B cell (primary cell): ENCODE measurements around the gene NDRG3. TPM values are rescaled to one million over a fixed set of nuclear protein-coding genes. Genes with fewer than 3 reads are reported as not detected.

ENCODE experiments used
- ATAC-seq: fragments of 200-7000 bp; cut with Tn5 transposase; one replicate; pipeline ENCODE4 v1.10.0; 2021; ENCODE audit warnings: low read depth, mild to moderate bottlenecking, moderate number of reproducible peaks, moderate library complexity
- CTCF ChIA-PET: fragments of 350-600 bp; sonication (Branson Sonifier 250); formaldehyde crosslinking; loops from one replicate; lab custom pipeline; 2021; ENCODE audit warnings: antibody characterized with exemption, inconsistent platforms; lab: Charles Lee
- POLR2A ChIA-PET: fragments of 350-600 bp; sonication (Branson Sonifier 250); formaldehyde crosslinking; loops from one replicate; lab custom pipeline; 2021; ENCODE audit warnings: antibody characterized with exemption; lab: Charles Lee
- DNase-seq: peaks from one replicate; pipeline ENCODE4 v3.0.0; 2013
- H2AFZ ChIP-seq: 2 replicates; pipeline ENCODE4 v1.6.1; 2012; ENCODE audit warnings: mild to moderate bottlenecking, low read depth, low read length; ENCODE audit not compliant: insufficient read depth, poor library complexity, severe bottlenecking
- H3K27ac ChIP-seq, 2 donors: 1 replicate in 1 of 2; 2 replicates in 1 of 2; pipeline ENCODE4 v1.5.1; 2012 to 2013; ENCODE audit warnings: low read length in 2 of 2, mild to moderate bottlenecking in 2 of 2, moderate library complexity in 1 of 2
- H3K27me3 ChIP-seq, 4 experiments: fragments of 200-600 bp in 1 of 4; sonication (generic) in 1 of 4; replicated peaks in 1 of 4; 1 replicate in 2 of 4; 2 replicates in 2 of 4; pipeline versions ENCODE4 v1.6.1 to v1.7.0; 2013 to 2016; ENCODE audit warnings: low read length in 3 of 4, mild to moderate bottlenecking in 2 of 4, mixed read lengths in 1 of 4, moderate library complexity in 1 of 4; ENCODE audit not compliant: insufficient read depth in 4 of 4, control insufficient read depth in 3 of 4; ENCODE audit errors: control extremely low read depth in 1 of 4
- H3K36me3 ChIP-seq, 2 experiments: replicated peaks in 1 of 2; 1 replicate in 1 of 2; 2 replicates in 1 of 2; pipeline versions ENCODE4 v1.6.1 to v1.7.1; 2013; ENCODE audit warnings: low read length in 1 of 2; ENCODE audit not compliant: insufficient read depth in 2 of 2, control insufficient read depth in 1 of 2; ENCODE audit errors: control extremely low read depth in 1 of 2, extremely low read depth in 1 of 2
- H3K4me1 ChIP-seq, 2 donors: fragments of 200-600 bp in 1 of 2; sonication (generic) in 1 of 2; 1 replicate in 1 of 2; 2 replicates in 1 of 2; pipeline versions ENCODE4 v1.5.1 to v1.6.1; 2013 to 2017; ENCODE audit warnings: low read length in 2 of 2; ENCODE audit not compliant: control insufficient read depth in 2 of 2, insufficient read depth in 2 of 2
- H3K4me2 ChIP-seq: replicated peaks from 2 replicates; pipeline ENCODE3; 2012; ENCODE audit warnings: mild to moderate bottlenecking, low read depth, low read length; ENCODE audit not compliant: poor library complexity, severe bottlenecking
- H3K4me3 ChIP-seq, 5 experiments: fragments of 200-600 bp in 1 of 5; sonication (generic) in 1 of 5; 1 replicate in 3 of 5; 2 replicates in 2 of 5; pipeline versions ENCODE4 v1.5.1 to v1.7.0; 2011 to 2016; ENCODE audit warnings: low read length in 4 of 5, mild to moderate bottlenecking in 4 of 5, low read depth in 2 of 5, control low read depth in 1 of 5, moderate library complexity in 1 of 5; ENCODE audit not compliant: insufficient read depth in 1 of 5; ENCODE audit errors: control extremely low read depth in 1 of 5, extremely low read depth in 1 of 5
- H3K79me2 ChIP-seq: fragments of 200-600 bp; sonication (generic); one replicate; pipeline ENCODE4 v1.6.0; 2016; ENCODE audit warnings: low read length; ENCODE audit not compliant: control insufficient read depth, insufficient read depth
- H3K9ac ChIP-seq: fragments of 200-600 bp; sonication (generic); 2 replicates; pipeline ENCODE4 v1.6.1; 2017; ENCODE audit warnings: mild to moderate bottlenecking, low read length, moderate library complexity
- H3K9me3 ChIP-seq, 3 donors: one replicate each; pipeline versions ENCODE4 v1.6.1 to v1.7.1; 2013; ENCODE audit warnings: low read length in 2 of 3; ENCODE audit not compliant: control insufficient read depth in 2 of 3, insufficient read depth in 1 of 3; ENCODE audit errors: control extremely low read depth in 1 of 3
- H4K20me1 ChIP-seq: 2 replicates; pipeline ENCODE4 v1.6.0; 2012; ENCODE audit warnings: mild to moderate bottlenecking, low read length; ENCODE audit not compliant: insufficient read depth, control insufficient read depth, poor library complexity, severe bottlenecking
- H3K27ac Mint-ChIP-seq: one replicate; pipeline ENCODE4 v1.8.0; 2021; ENCODE audit warnings: mixed read lengths
- H3K27me3 Mint-ChIP-seq: one replicate; pipeline ENCODE4 v1.8.0; 2021; ENCODE audit warnings: mixed read lengths
- H3K4me1 Mint-ChIP-seq: one replicate; pipeline ENCODE4 v1.8.0; 2021; ENCODE audit warnings: mixed read lengths
- H3K4me3 Mint-ChIP-seq: one replicate; pipeline ENCODE4 v1.8.0; 2021; ENCODE audit warnings: mixed read lengths
- H3K9me3 Mint-ChIP-seq: one replicate; pipeline ENCODE4 v1.8.0; 2022; ENCODE audit warnings: mixed read lengths; ENCODE audit not compliant: insufficient read depth
- CTCF ChIP-seq: fragments of 200-600 bp; IDR thresholded peaks from one replicate; pipeline ENCODE4 v1.8.0; 2022; ENCODE audit warnings: antibody characterized with exemption, mild to moderate bottlenecking
- EZH2 ChIP-seq: IDR thresholded peaks from 2 replicates; pipeline ENCODE4 v1.6.1; 2012; ENCODE audit warnings: borderline replicate concordance, low read depth, mild to moderate bottlenecking, moderate library complexity, low read length; ENCODE audit not compliant: insufficient read depth, poor library complexity, severe bottlenecking
- WGBS: methylation state at CpG from one replicate; pipeline ENCODE4 v1.1.5; 2013; ENCODE audit warnings: missing lambda C conversion rate; ENCODE audit not compliant: insufficient coverage; 5-methylcytosine and 5-hydroxymethylcytosine counted together
- intact Hi-C: fragments of 100-400 bp; cut with micrococcal nuclease; formaldehyde crosslinking; loops from one replicate; pipeline ENCODE4 v1.10.0; 2022
- polyA plus RNA-seq: library from polyadenylated mRNA; depleted of rRNA; stranded (reverse); fragments of >200 nt; gene quantifications from 2 replicates; pipeline ENCODE4 v1.2.3, GENCODE V29; 2012
- total RNA-seq, 2 donors: library from RNA; stranded (reverse); fragments of 120-200 nt in 1 of 2; gene quantifications; 1 replicate in 1 of 2; 2 replicates in 1 of 2; pipeline versions ENCODE4 v1.2.3 to v1.2.4, GENCODE V29; 2013 to 2022

Gene NDRG3
- total and polyA plus RNA-seq, 2 donors (not counting 1 experiment from before 2014, with no cell fraction given), result 15.7 to 26.1 TPM

DNA sequence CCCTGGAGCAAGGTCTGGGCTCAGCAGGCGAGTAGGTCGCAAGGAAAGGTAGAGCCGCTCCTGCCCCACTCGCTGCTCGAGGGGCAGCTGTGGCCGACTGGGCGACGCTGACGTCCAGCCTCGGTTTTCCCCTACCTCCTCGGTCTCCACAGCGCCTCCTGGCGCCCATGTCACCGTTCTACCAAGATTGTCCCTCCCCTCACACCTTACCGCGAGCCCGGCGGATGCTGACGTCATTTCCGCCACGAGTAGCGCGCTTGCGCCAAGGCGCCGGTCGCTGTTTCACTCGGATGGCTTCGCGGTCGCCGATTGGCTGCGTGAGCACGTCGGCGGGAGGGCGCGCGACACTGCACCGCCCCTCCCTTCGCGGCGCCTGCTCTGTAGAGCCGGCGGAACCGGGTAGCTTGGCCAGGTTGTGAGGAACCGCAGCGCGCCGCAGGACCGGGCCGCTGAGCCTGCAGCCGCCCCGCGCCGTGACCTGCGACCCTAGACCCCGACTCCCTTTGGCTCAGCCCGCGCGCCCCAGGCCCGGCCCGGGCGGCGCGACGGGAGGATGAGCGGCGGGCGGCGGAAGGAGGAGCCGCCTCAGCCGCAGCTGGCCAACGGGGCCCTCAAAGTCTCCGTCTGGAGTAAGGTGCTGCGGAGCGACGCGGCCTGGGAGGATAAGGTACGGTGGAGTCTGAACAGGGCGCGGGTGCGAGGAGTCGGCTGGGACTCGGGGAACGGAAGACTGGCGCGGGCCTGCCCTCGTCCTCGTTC is 140.3 kb downstream of the NDRG3 start, which contains the start of gene RAB5IF:
Gene RAB5IF, plus strand, starts transcription at position 381 of the 759 bp plus-strand sequence. Its CDS starts 173 bp downstream, at position 554.
- CTCF ChIA-PET, result interaction anchor here (0.5 to 5.1 kb wide), 26 partner anchors 10 to 1509 kb away, joined by 3 to 82 read pairs (median 4); partner anchors contain the start of genes DSN1, SLA2 and TGIF2
- Histone ChIP-seq H2AFZ (peak within 1 kb of the TSS; percentile 85), H3K79me2 (peaks cover 33% of the 10 kb centered on the region), H3K9me3 (no peaks in the 10 kb centered on the region), H3K4me1 (peaks cover 23 to 39% of the 10 kb centered on the region in 2 donors), H3K4me2 (peak within 1 kb of the TSS; percentile 81), H3K27ac (peak within 1 kb of the TSS; percentile 91 to 97), H3K36me3 (peaks cover 0 to 19% of the 10 kb centered on the region in 2 experiments), H3K27me3 (no peaks in the 10 kb centered on the region), H3K4me3 (peak within 1 kb of the TSS; percentile 72 to 97 (median 90)), H4K20me1 (peaks cover 5% of the 10 kb centered on the region), H3K9ac (peak within 1 kb of the TSS; percentile 93)
- intact Hi-C loops, result loop anchor here (1.0 to 10.0 kb wide), 10 partner anchors 10 to 569 kb away; partner anchors contain the start of genes DSN1, MROH8, NDRG3 and RPN2
- Mint-ChIP-seq H3K9me3 (no peaks in the 10 kb centered on the region), H3K27me3 (no peaks in the 10 kb centered on the region), H3K4me3 (peak within 1 kb of the TSS; percentile 97), H3K4me1 (peaks cover 46% of the 10 kb centered on the region), H3K27ac (peak within 1 kb of the TSS; percentile 95)
- TF ChIP-seq EZH2 (no peak), CTCF (peak; percentile 90)
- WGBS, result under 1% methylated on average over 90 of the region's 90 CpGs
- POLR2A ChIA-PET, result interaction anchor here (0.6 to 4.2 kb wide), 15 partner anchors 11 to 674 kb away, joined by 3 to 98 read pairs (median 4); partner anchors contain the start of genes DSN1, MYL9, NDRG3 and TGIF2
- ATAC-seq (peak; percentile 83), DNase-seq (peak; percentile 100)
